Heart left ventricle (tissue), 16 donors: ENCODE measurements around the gene CACNG8. TPM values are rescaled to one million over a fixed set of nuclear protein-coding genes. Genes with fewer than 3 reads are reported as not detected.

Experiments
- ATAC-seq, 4 donors: fragments of 200-7000 bp; cut with Tn5 transposase; one replicate each; pipeline ENCODE4 v1.9.1; 2020 to 2022; ENCODE audit warnings: moderate library complexity in 4 of 4, mild to moderate bottlenecking in 3 of 4, moderate number of reproducible peaks in 1 of 4
- DNase-seq, 5 donors: peaks; one replicate each; pipeline ENCODE4 v3.0.0-alpha.2; 2020
- H3K27ac ChIP-seq, 12 donors: fragments of 200-600 bp; sonication (generic) in 4 of 12; one replicate each; pipeline versions ENCODE4 v1.5.0 to v1.8.0; 2016 to 2022; ENCODE audit warnings: mild to moderate bottlenecking in 2 of 12
- H3K27me3 ChIP-seq, 9 donors: fragments of 200-600 bp; sonication (generic) in 2 of 9; one replicate each; pipeline versions ENCODE4 v1.5.1 to v1.8.0; 2016 to 2022; ENCODE audit warnings: mild to moderate bottlenecking in 3 of 9
- H3K36me3 ChIP-seq, 9 donors: fragments of 200-600 bp; sonication (generic) in 2 of 9; one replicate each; pipeline versions ENCODE4 v1.5.0 to v1.8.0; 2018 to 2022; ENCODE audit warnings: mild to moderate bottlenecking in 2 of 9
- H3K4me1 ChIP-seq, 12 donors: fragments of 200-600 bp; sonication (generic) in 4 of 12; one replicate each; pipeline versions ENCODE4 v1.5.0 to v1.8.0; 2016 to 2022; ENCODE audit warnings: mild to moderate bottlenecking in 3 of 12
- H3K4me3 ChIP-seq, 12 donors: fragments of 200-600 bp; sonication (generic) in 4 of 12; one replicate each; pipeline versions ENCODE4 v1.5.0 to v1.8.0; 2017 to 2022; ENCODE audit warnings: mild to moderate bottlenecking in 9 of 12, moderate library complexity in 4 of 12
- H3K9me3 ChIP-seq, 12 donors: fragments of 200-600 bp; sonication (generic) in 4 of 12; one replicate each; pipeline versions ENCODE4 v1.5.0 to v1.8.0; 2016 to 2022; ENCODE audit warnings: mild to moderate bottlenecking in 1 of 12
- CTCF ChIP-seq, 12 donors: fragments of 200-600 bp; sonication (generic) in 4 of 12; IDR thresholded peaks; one replicate each; pipeline versions ENCODE4 v1.5.0 to v1.8.0; 2018 to 2022; ENCODE audit warnings: antibody characterized with exemption in 12 of 12, mild to moderate bottlenecking in 5 of 12
- POLR2A ChIP-seq, 2 donors: fragments of 450-650 bp; IDR thresholded peaks; one replicate each; pipeline ENCODE4 v1.6.1; 2017; ENCODE audit warnings: antibody characterized with exemption in 2 of 2, mild to moderate bottlenecking in 2 of 2, moderate library complexity in 2 of 2
- WGBS, 4 donors: extraction: QIAGEN DNeasy Blood & Tissue Kit in 2 of 4; methylation state at CpG; one replicate each; pipeline versions ENCODE4 v1.1.5 to v1.1.7; 2013 to 2018; 5-methylcytosine and 5-hydroxymethylcytosine counted together
- intact Hi-C, 10 donors: fragments of 100-400 bp; cut with DNase I; formaldehyde crosslinking; loops; one replicate each; pipeline versions ENCODE4 v1.11.1 to v1.14.2; 2022
- polyA plus RNA-seq, 2 donors: library from polyadenylated mRNA; stranded (reverse); fragments of 200-250 nt; gene quantifications; one replicate each; pipeline ENCODE4 v1.2.3, GENCODE V29; 2013
- total RNA-seq, 9 donors: library from RNA; depleted of rRNA in 2 of 9; stranded (reverse); fragments of >200 nt in 2 of 9; fragmentation: NEBNext Ultra II Directional in 3 of 9; extraction: Animal tissue kit (Norgen Biotek cat#: 25700) in 3 of 9; gene quantifications; one replicate each; pipeline versions ENCODE4 v1.1.0 to v1.2.4, GENCODE V29; 2016 to 2023
- donor health status: ischemic (EF 13 %, LVEDD 7.1; RV severe dilation, severe dysfunction).
- donor health status: healthy with polysubstance abuse.
- donor health status: DM: no; HTN: yes; CAD: no.
- donor health status: DM: no; HTN: no; CAD: no.
- donor health status: ischemic (EF 25% LVEDD 6.9; RV normal size, moderate dysfunction).
- donor health status: ischemic (EF 25% LVEDD 5.7; RV mildly dilated, moderate dysfunction).
- donor health status: healthy.
- donor health status: DM: yes; HTN: yes; CAD: no.
- donor health status: ischemic (EF 35%, LVEDD 5.7; RV mildly dilated, moderate dysfunction).
- donor health status: nonischemic (EF 11% LVEDD 7.7; RV severe dilation, severe dysfunction).
- donor health status: DM: yes; HTN: yes; CAD: no.
- donor health status: PGD.
- donor health status: ischemic (EF 29% LVEDD 5.4; RV normal size, mild dysfunction).
- donor health status: nonischemic (EF 23%, LVEDD 6.1; RV moderate dilation, normal function).

Gene CACNG8
- total and polyA plus RNA-seq, 11 donors = 0.02 to 0.22 (median 0.10) TPM; not detected in 4

- TF ChIP-seq POLR2A (IDR thresholded peaks at IDR 0.05) = no peak
- no peak for TF ChIP-seq CTCF (IDR thresholded peaks at IDR 0.05)
- DNase-seq (no peak), ATAC-seq (no peak)
- H3K4me3 ChIP-seq = no peak overlapping the region
- H3K36me3 ChIP-seq = no peaks in the 10 kb centered on the region
- H3K9me3 ChIP-seq = no peaks in the 10 kb centered on the region
- H3K4me1 ChIP-seq = peaks cover 0 to 10% (median 3%) of the 10 kb centered on the region in 12 donors
- intact Hi-C loops = no loop called here
- no peak overlapping the region for H3K27ac ChIP-seq
- peaks cover 21 to 78% (median 44%) of the 10 kb centered on the region in 9 donors for H3K27me3 ChIP-seq
- WGBS, 4 donors = 62 to 87% (median 72%) methylated on average over 5 of the region's 5 CpGs
Measured at GRCh38 chr19:53994811-53995210, 32.1 kb downstream of the CACNG8 start.

- H3K27me3 ChIP-seq = peaks cover 5 to 73% (median 30%) of the 10 kb centered on the region in 9 donors
- DNase-seq (no peak), ATAC-seq (no peak)
- H3K9me3 ChIP-seq = no peaks in the 10 kb centered on the region
- H3K27ac ChIP-seq = no peak overlapping the region
- no peaks in the 10 kb centered on the region for H3K36me3 ChIP-seq
- TF ChIP-seq CTCF (IDR thresholded peaks at IDR 0.05) (no peak), POLR2A (IDR thresholded peaks at IDR 0.05) (no peak)
- intact Hi-C loops = no loop called here
- H3K4me1 ChIP-seq = no peaks in the 10 kb centered on the region
- H3K4me3 ChIP-seq = no peak overlapping the region
- 43 to 61% (median 48%) methylated on average over 7 of the region's 7 CpGs for WGBS, 4 donors
Measured at GRCh38 chr19:53998223-53998622, 35.5 kb downstream of the CACNG8 start.

GRCh38 chr19:53999694-54000093 is 37.0 kb downstream of the CACNG8 start:
- Histone ChIP-seq H3K27me3 (peaks cover 0 to 68% (median 33%) of the 10 kb centered on the region in 9 donors), H3K4me1 (no peaks in the 10 kb centered on the region), H3K9me3 (no peaks in the 10 kb centered on the region), H3K36me3 (no peaks in the 10 kb centered on the region), H3K4me3 (no peak overlapping the region), H3K27ac (no peak overlapping the region)
- 71 to 81% (median 77%) methylated on average over 4 to 5 of the region's 5 CpGs for WGBS, 4 donors
- TF ChIP-seq CTCF (IDR thresholded peaks at IDR 0.05) (no peak), POLR2A (IDR thresholded peaks at IDR 0.05) (no peak)
- DNase-seq (no peak), ATAC-seq (no peak)
- intact Hi-C loops = loop anchor here in 1 of 10 donors (10.0 kb wide), 1 partner anchor 65 kb away; no protein-coding TSS in a partner anchor

- 46 to 62% (median 59%) methylated on average over 2 of the region's 2 CpGs for WGBS, 4 donors
- Histone ChIP-seq H3K27ac (no peak overlapping the region), H3K36me3 (no peaks in the 10 kb centered on the region), H3K4me3 (no peak overlapping the region), H3K27me3 (peaks cover 0 to 63% (median 35%) of the 10 kb centered on the region in 9 donors), H3K9me3 (no peaks in the 10 kb centered on the region), H3K4me1 (no peaks in the 10 kb centered on the region)
- DNase-seq (no peak), ATAC-seq (no peak)
- intact Hi-C loops = loop anchor here in 1 of 10 donors (10.0 kb wide), 1 partner anchor 67 kb away; no protein-coding TSS in a partner anchor
- TF ChIP-seq CTCF (IDR thresholded peaks at IDR 0.05) = no peak
- TF ChIP-seq POLR2A (IDR thresholded peaks at IDR 0.05) = no peak
Measured at GRCh38 chr19:54001496-54001895, 38.8 kb downstream of the CACNG8 start.
